Ishikawa (cell line): ENCODE data around the gene SLC12A7.

Source experiments
- EP300 ChIP-seq: IDR thresholded peaks from 2 replicates; pipeline ENCODE4 v1.6.1; 2012; ENCODE audit warnings: borderline replicate concordance
- FOXM1 ChIP-seq: IDR thresholded peaks from 2 replicates; pipeline ENCODE4 v1.6.1; 2012; ENCODE audit warnings: low read depth, borderline replicate concordance
- NFIC ChIP-seq: IDR thresholded peaks from 2 replicates; pipeline ENCODE4 v1.6.1; 2012
- REST ChIP-seq: IDR thresholded peaks from 2 replicates; pipeline ENCODE4 v1.6.1; 2012; ENCODE audit warnings: low read depth, mild to moderate bottlenecking
- TAF1 ChIP-seq: IDR thresholded peaks from 2 replicates; pipeline ENCODE4 v1.6.1; 2012; ENCODE audit warnings: low read depth, mild to moderate bottlenecking
- TCF12 ChIP-seq: IDR thresholded peaks from 2 replicates; pipeline ENCODE4 v1.6.1; 2012; ENCODE audit warnings: low read depth
- YY1 ChIP-seq: IDR thresholded peaks from 2 replicates; pipeline ENCODE4 v1.6.1; 2012; ENCODE audit warnings: low read depth
- ZBTB7A ChIP-seq: IDR thresholded peaks from 2 replicates; pipeline ENCODE4 v1.6.1; 2012; ENCODE audit warnings: low read depth

- TF ChIP-seq REST = no peak
- no peak for TF ChIP-seq YY1
- TF ChIP-seq TAF1 = no peak
- TF ChIP-seq TCF12 = no peak
- TF ChIP-seq ZBTB7A = no peak
- no peak for TF ChIP-seq NFIC
- TF ChIP-seq EP300 = no peak
- no peak for TF ChIP-seq FOXM1
Measured at GRCh38 chr5:1041225-1042143, 70.4 kb downstream of the SLC12A7 start.
